CD1c-positive myeloid dendritic cell (primary cell): Measurements from ENCODE around the gene TTC23.

Source experiments
- DNase-seq: peaks from one replicate; pipeline ENCODE4 v3.0.0-alpha.2; 2016; ENCODE audit errors: extremely low spot score

TTC23 gene

DNA sequence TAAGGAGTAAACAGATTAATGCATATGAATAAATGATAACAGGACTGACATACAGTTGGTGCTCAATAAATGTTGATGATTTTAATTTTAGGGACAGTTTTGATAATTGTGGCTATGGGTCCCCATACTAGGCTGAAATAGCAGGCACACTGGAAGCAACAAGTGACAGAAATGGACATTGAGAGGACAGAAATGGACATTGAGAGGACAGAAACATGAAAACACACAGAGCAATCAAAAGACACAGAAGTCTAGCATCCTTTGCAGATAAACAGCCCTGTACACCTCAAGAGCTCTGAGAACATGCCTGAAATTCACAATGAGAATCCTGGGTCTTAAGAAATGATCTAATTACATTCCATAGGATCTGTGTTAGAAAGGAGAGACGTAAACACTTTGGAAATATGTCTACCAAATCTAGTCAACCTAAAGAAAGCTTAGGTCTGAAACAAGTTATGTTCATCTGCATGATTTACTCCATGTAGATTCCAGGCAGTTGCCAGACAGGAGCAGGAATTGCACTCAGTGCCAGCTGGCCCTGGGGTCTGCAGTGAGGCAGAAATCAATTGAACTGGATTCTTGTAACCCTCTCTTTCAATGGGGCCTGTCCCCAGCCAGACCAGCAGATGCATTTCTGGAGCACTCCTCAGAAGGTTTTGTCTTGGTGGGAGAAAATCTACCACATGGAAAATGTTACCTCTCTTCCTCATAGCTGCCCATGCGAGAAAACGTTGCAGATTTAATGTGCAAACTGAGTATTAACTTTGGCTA lies 84.2 kb downstream of the TTC23 start:
- DNase-seq = no peak

DNA sequence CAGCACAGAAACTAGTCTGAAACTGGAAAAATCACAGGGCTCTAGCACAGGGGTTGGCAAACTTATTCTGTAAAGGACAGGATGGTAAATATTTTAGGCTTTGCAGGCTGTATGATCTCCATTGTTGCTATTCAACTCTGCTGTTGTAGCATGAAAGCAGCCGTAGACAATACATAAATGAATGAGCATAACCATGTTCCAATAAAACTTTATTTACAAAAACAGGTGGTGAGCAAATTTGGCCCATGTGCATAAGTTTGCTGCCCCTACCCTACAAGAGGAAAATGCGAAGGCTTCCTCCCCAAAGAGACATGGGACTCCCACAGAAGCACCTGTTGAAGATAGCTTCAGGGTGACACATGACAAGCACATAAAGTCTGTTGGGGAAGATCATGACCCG lies 85.3 kb downstream of the TTC23 start:
- no peak for DNase-seq

DNA sequence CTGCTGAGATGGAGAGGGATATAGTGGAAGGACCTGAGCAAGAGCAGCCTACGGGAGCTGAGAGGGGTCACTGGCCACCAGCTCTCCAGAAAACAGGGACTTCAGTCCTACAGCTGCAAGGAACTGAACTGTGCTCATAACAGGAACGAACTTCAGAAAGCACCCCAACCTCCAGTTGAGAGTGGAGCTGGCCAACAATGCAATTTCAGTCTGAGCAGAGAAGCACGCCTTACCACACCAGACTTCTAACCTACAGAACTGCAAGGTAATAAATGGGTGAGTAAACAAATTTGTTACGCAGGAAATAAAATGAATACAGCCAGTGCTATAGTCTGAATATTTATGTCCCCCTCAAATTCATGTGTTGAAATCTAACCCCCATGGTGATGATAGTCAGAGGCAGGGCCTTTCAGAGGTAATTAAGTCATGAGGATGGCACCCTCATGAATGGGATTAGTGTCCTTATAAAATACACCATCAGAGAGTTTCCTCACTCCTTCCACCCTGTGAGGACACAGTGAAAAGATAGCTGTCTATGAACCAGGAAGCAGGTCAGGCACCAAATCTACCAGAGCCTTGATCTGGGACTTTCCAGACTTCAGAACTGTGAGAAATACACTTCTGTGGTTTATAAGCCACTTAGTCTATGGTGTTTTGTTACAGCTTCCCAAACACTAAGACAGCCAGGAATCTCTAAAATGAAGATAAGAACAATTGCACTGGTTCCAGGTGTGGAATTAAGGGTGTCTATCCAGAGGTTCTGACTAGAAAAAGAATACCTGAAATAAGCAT lies 85.9 kb downstream of the TTC23 start:
- no peak for DNase-seq

GRCh38 chr15:99158626-99159412 lies 90.6 kb downstream of the TTC23 start:
- DNase-seq = no peak

DNA sequence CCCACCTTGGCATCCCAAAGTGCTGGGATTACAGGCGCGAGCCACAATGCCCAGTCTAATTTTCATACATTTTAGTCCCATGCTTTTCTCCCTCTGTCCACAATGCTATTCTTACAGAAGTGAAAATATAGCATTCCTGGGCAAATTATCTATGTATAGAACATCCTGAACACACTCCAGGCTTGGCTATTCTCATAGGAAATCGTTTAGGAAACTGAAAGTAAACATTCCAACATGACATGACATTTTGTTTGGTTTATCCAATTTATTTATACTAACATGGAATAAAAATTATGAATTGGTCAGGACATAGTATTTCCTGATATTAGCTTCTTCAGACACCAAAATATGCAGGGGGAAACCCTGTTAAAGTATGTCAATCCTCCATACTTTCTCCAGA lies 91.9 kb downstream of the TTC23 start:
- no peak for DNase-seq

DNA sequence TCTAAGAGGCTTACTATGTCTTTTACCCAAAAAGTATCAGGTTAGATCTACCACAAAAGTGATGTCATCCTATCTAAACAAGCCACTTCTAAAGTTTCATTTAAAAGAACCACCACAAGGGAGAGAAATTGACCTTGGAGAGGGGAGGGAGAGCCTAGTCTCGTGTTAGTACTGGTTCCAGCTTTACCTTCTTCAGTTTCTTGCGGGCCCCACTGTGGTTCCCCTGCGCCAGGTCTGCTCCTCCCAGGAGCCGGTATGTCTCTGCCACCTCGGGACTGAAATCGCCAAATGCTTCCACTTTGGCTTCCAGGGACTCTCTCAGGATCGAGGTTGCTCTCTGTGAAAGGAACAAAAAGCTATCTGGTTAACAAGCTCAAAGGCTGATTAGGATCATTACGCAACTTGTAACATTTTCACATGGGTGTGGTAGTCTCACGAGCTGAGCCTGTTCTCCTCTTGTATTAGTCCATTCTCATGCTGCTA lies 93.4 kb downstream of the TTC23 start:
- DNase-seq = no peak

GRCh38 chr15:99154271-99154670 lies 95.1 kb downstream of the TTC23 start:
- no peak for DNase-seq

DNA sequence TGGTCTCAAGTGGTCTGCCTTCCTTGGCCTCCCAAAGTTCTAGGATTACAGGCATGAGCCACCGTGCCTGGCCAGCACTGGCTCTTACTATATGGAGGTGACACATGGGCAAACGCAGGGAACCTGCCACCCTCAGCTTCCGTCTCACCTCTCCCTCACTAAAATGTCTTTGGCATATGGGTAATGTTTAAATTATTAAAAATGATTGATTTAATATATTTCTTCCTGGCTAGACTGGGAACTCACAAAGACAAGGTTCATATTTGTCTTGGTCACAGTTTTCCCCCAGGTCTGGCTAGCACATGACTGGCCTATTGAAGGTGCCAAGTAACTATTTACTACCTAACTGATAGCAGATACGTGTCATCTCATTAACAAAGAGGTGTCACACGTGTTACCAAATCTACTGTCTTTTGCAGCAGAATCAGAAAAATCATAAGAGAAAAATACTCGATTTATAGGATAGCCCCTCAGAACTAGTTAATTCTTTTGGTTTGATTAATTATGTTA lies 96.3 kb downstream of the TTC23 start:
- DNase-seq = no peak

- DNase-seq = no peak
Measured at GRCh38 chr15:99151156-99151555, 98.2 kb downstream of the TTC23 start.

- no peak for DNase-seq
Measured at GRCh38 chr15:99149366-99149765, 100.0 kb downstream of the TTC23 start.

DNA sequence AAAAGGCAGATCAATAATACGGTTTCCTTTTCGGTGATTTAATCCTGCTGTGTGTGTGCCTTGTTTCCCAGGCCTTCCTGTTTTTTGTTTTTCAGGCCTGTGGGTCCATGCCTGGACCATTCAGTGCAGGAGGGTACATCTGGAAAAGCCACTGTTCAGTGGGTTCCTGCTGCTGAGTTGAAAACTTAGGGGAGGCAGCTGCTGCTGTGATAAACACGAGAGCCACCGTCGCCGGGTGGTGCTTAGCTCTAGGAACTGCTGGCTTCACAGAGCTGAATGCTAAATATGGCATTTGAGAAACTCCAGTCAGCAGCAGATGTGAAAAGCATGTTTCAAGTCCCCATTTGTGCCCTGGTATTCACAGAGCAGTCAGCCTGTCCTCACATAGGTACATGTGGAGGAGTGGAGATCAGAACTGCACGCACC lies 100.5 kb downstream of the TTC23 start:
- no peak for DNase-seq

- no peak for DNase-seq
Measured at GRCh38 chr15:99146661-99147060, 102.7 kb downstream of the TTC23 start.

DNA sequence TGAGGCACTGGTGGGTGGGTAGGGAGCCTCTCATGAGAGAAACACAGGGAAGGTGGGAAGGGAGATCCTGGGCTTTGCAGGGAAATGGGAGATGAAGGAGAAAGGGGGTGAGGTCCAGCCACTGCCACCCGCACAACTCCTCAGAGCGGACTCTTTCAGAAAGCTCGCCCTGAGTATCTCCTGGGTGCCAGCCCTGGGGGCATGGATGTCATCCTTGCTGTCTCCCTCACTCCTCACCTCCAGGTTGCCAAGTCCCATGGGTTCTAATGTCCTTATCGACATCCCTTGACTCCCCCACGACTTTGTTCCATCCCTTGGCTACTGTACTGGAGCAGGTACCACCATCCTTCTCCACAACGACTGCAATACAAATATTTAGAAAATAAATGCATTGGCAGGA lies 103.6 kb downstream of the TTC23 start:
- no peak for DNase-seq

- DNase-seq = no peak
Measured at GRCh38 chr15:99145005-99145404, 104.4 kb downstream of the TTC23 start.

GRCh38 chr15:99143655-99144610 lies 105.4 kb downstream of the TTC23 start:
- DNase-seq = no peak

- DNase-seq = no peak
Measured at GRCh38 chr15:99143242-99143641, 106.1 kb downstream of the TTC23 start.

GRCh38 chr15:99142562-99142961 lies 106.8 kb downstream of the TTC23 start:
- DNase-seq = no peak

DNA sequence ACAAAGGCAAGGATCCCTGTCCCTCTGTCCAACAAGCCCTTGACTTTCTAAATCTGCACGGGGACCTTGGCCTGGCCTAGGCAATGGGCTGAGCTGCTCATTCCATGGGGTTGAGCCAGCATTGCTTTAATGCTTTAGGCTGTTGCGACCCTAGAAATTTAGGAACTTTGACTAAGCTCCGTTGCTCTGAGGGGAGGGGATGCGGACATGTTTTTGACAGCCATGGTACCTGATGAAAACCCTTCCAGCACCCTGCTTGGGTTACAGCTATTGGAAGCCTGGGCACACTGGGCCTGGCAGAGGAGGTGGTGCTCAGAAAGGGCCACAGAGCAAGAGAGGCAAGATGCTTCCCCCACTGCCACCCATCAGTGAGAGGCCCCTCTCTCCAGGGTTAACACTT lies 107.4 kb downstream of the TTC23 start:
- DNase-seq = no peak

- DNase-seq = no peak
Measured at GRCh38 chr15:99140590-99140989, 108.8 kb downstream of the TTC23 start.

GRCh38 chr15:99139276-99139675 lies 110.1 kb downstream of the TTC23 start:
- DNase-seq = no peak

GRCh38 chr15:99138491-99138982 lies 110.8 kb downstream of the TTC23 start:
- DNase-seq = no peak
